GM23338 (cell line): Measurements from ENCODE around the gene USP7. TPM values are rescaled to one million over a fixed set of nuclear protein-coding genes. Genes with fewer than 3 reads are reported as not detected.

Experiments
- ATAC-seq: fragments of 200-7000 bp; cut with Tn5 transposase; 3 replicates; pipeline ENCODE4 v1.9.1; 2020
- DNase-seq: peaks from one replicate; pipeline ENCODE4 v3.0.0-alpha.2; 2015; ENCODE audit warnings: low spot score
- H2AFZ ChIP-seq: fragments of 200-600 bp; sonication (generic); 2 replicates; pipeline ENCODE4 v1.8.0; 2016; ENCODE audit warnings: antibody characterized with exemption, mild to moderate bottlenecking, moderate library complexity
- H3F3A ChIP-seq: fragments of 200-600 bp; sonication (generic); replicated peaks from 2 replicates; pipeline ENCODE4 v1.8.0; 2017; ENCODE audit warnings: antibody characterized with exemption, mixed run types, low read depth
- H3K27ac ChIP-seq: fragments of 200-600 bp; sonication (generic); 2 replicates; pipeline ENCODE4 v1.6.1; 2016; ENCODE audit warnings: low read depth
- H3K27me3 ChIP-seq: fragments of 200-600 bp; sonication (generic); 2 replicates; pipeline ENCODE4 v1.8.0; 2016; ENCODE audit warnings: mild to moderate bottlenecking, mixed run types, moderate library complexity; ENCODE audit not compliant: insufficient read depth
- H3K36me3 ChIP-seq: fragments of 200-600 bp; sonication (generic); 2 replicates; pipeline ENCODE4 v1.8.0; 2016; ENCODE audit warnings: mild to moderate bottlenecking; ENCODE audit not compliant: insufficient read depth
- H3K4me1 ChIP-seq: fragments of 200-600 bp; sonication (generic); 2 replicates; pipeline ENCODE4 v1.8.0; 2016; ENCODE audit warnings: mild to moderate bottlenecking, moderate library complexity; ENCODE audit not compliant: insufficient read depth
- H3K4me2 ChIP-seq: fragments of 200-600 bp; sonication (generic); 2 replicates; pipeline ENCODE4 v1.7.1; 2017; ENCODE audit warnings: mixed run types
- H3K4me3 ChIP-seq: fragments of 200-600 bp; sonication (generic); 2 replicates; pipeline ENCODE4 v1.6.1; 2016; ENCODE audit warnings: mixed run types
- H3K79me2 ChIP-seq: fragments of 200-600 bp; sonication (generic); replicated peaks from 2 replicates; pipeline ENCODE4 v1.8.0; 2017; ENCODE audit warnings: mild to moderate bottlenecking; ENCODE audit not compliant: insufficient read depth
- H3K9me2 ChIP-seq: fragments of 200-600 bp; sonication (generic); 2 replicates; pipeline ENCODE4 v1.8.0; 2017; ENCODE audit not compliant: insufficient read depth
- H4K20me1 ChIP-seq: fragments of 200-600 bp; sonication (generic); replicated peaks from 2 replicates; pipeline ENCODE4 v1.8.0; 2017; ENCODE audit warnings: mild to moderate bottlenecking; ENCODE audit not compliant: insufficient read depth
- H3K27ac Mint-ChIP-seq: 2 replicates; pipeline ENCODE4 v1.8.0; 2020; ENCODE audit warnings: inconsistent platforms, mild to moderate bottlenecking, moderate library complexity, mixed read lengths
- H3K27me3 Mint-ChIP-seq: 3 replicates; pipeline ENCODE4 v1.8.0; 2022; ENCODE audit warnings: low read depth, mild to moderate bottlenecking, moderate library complexity, mixed read lengths, inconsistent platforms; ENCODE audit not compliant: insufficient read depth, poor library complexity
- H3K36me3 Mint-ChIP-seq: 3 replicates; pipeline ENCODE4 v1.8.0; 2021; ENCODE audit warnings: low read depth, mild to moderate bottlenecking, inconsistent platforms, moderate library complexity, mixed read lengths
- H3K4me1 Mint-ChIP-seq: 3 replicates; pipeline ENCODE4 v1.8.0; 2020; ENCODE audit warnings: mild to moderate bottlenecking, inconsistent platforms, mixed read lengths
- H3K4me3 Mint-ChIP-seq: 3 replicates; pipeline ENCODE4 v1.8.0; 2021; ENCODE audit warnings: moderate library complexity, mild to moderate bottlenecking, inconsistent platforms, mixed read lengths
- H3K9me3 Mint-ChIP-seq: 3 replicates; pipeline ENCODE4 v1.8.0; 2020; ENCODE audit warnings: moderate library complexity, mild to moderate bottlenecking, inconsistent platforms, mixed read lengths
- CREB1 ChIP-seq: fragments of 250-450 bp; sonication (Bioruptor Pico); IDR thresholded peaks from 2 replicates; pipeline ENCODE4 v1.5.0; 2020; ENCODE audit warnings: low read depth, mild to moderate bottlenecking, moderate library complexity
- CTCF ChIP-seq, 2 experiments: fragments of 200-600 bp in 1 of 2; sonication (generic) in 1 of 2; conservative IDR thresholded peaks; 2 replicates each; pipeline versions ENCODE4 v1.5.1 to v1.6.1; 2016 to 2017; ENCODE audit warnings: antibody characterized with exemption in 2 of 2, low read depth in 2 of 2, mild to moderate bottlenecking in 2 of 2, moderate library complexity in 1 of 2
- ETS1 ChIP-seq: IDR thresholded peaks from 2 replicates; pipeline ENCODE4 v1.6.1; 2016; ENCODE audit warnings: antibody characterized with exemption
- EZH2 ChIP-seq: fragments of 200-600 bp; sonication (generic); IDR thresholded peaks from one replicate; pipeline ENCODE4 v1.8.0; 2017; ENCODE audit warnings: antibody characterized with exemption, mild to moderate bottlenecking, low read depth; ENCODE audit not compliant: unreplicated experiment
- EZH2phosphoT487 ChIP-seq: fragments of 200-600 bp; sonication (generic); IDR thresholded peaks from one replicate; pipeline ENCODE4 v1.8.1; 2018; ENCODE audit warnings: antibody characterized with exemption; ENCODE audit not compliant: unreplicated experiment
- JUNB ChIP-seq: IDR thresholded peaks from one replicate; pipeline ENCODE4 v1.6.1; 2016; ENCODE audit warnings: antibody characterized with exemption; ENCODE audit not compliant: unreplicated experiment
- NANOG ChIP-seq: IDR thresholded peaks from 2 replicates; pipeline ENCODE4 v1.6.1; 2016; ENCODE audit warnings: antibody characterized with exemption, borderline replicate concordance
- POLR2AphosphoS5 ChIP-seq: IDR thresholded peaks from 2 replicates; pipeline ENCODE4 v1.6.1; 2016; ENCODE audit warnings: antibody characterized with exemption, low read depth
- STAT1 ChIP-seq: IDR thresholded peaks from one replicate; pipeline ENCODE4 v1.6.1; 2016; ENCODE audit warnings: antibody characterized with exemption; ENCODE audit not compliant: unreplicated experiment
- ZNF114 ChIP-seq: fragments of 250-450 bp; sonication (Bioruptor Pico); IDR thresholded peaks from 2 replicates; pipeline ENCODE4 v1.5.0; 2020; ENCODE audit warnings: mild to moderate bottlenecking, moderate library complexity
- ZNF331 ChIP-seq: fragments of 250-450 bp; sonication (Bioruptor Pico); IDR thresholded peaks from 2 replicates; pipeline ENCODE4 v1.5.0; 2020; ENCODE audit warnings: low read depth, mild to moderate bottlenecking, moderate library complexity
- ZNF462 ChIP-seq: fragments of 250-450 bp; sonication (Bioruptor Pico); IDR thresholded peaks from 2 replicates; pipeline ENCODE4 v1.5.0; 2020; ENCODE audit warnings: mild to moderate bottlenecking, moderate library complexity
- polyA plus RNA-seq: library from polyadenylated mRNA; unstranded; fragments of >200 nt; fragmentation: Nextera tagmentation; extraction: Ambion mirVana; gene quantifications from 2 replicates; pipeline ENCODE4 v1.2.1, GENCODE V29; 2016
- total RNA-seq: library from RNA; depleted of rRNA; stranded (reverse); fragments of >200 nt; shearing (Covaris generic); gene quantifications from 2 replicates; pipeline ENCODE4 v1.2.3, GENCODE V29; 2014
- TF ChIP-seq, protein P1 (sequence below): IDR thresholded peaks from one replicate; pipeline ENCODE4 v1.6.1; 2018; ENCODE audit warnings: antibody characterized with exemption; ENCODE audit not compliant: unreplicated experiment

The USP7 gene
- total and polyA plus RNA-seq, 2 experiments from 2014 or later = 42.3 to 130 TPM

DNA sequence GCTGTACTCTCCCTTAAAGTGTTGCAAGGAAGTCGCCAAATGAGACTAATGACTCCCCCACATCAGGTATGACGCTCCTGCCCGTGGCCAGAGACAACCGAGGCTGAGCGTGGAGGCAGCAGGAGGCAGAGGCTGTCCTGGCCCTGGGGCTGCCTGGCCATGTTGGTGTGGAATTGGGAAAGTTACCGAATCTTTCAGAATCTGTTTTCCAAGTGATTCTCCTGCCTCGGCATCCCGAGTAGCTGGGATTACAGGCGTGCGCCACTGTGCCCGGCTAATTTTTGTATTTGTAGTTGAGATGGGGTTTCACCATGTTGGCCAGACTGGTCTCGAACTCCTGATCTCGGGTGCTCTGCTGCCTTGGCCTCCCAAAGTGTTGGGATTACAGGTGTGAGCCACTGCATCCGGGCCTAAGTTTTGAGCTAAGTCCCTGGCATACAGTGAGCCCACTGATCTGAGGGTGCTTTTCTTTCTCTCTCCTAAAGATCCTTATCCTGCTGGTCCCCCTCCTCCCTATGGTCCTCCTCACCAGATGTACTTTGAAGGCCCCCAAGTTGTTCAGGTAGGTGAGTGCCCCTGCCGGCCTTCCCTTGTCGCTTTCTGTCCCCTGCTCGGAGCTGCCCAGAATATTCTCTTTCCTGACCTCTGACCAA lies 80.9 kb downstream of the USP7 start (continued):
- TF ChIP-seq ZNF331 (no peak), CREB1 (CRISPR knock-in tag) (no peak), POLR2AphosphoS5 (no peak), ZNF114 (CRISPR knock-in tag) (no peak), EZH2phosphoT487 (no peak), STAT1 (no peak)

DNA sequence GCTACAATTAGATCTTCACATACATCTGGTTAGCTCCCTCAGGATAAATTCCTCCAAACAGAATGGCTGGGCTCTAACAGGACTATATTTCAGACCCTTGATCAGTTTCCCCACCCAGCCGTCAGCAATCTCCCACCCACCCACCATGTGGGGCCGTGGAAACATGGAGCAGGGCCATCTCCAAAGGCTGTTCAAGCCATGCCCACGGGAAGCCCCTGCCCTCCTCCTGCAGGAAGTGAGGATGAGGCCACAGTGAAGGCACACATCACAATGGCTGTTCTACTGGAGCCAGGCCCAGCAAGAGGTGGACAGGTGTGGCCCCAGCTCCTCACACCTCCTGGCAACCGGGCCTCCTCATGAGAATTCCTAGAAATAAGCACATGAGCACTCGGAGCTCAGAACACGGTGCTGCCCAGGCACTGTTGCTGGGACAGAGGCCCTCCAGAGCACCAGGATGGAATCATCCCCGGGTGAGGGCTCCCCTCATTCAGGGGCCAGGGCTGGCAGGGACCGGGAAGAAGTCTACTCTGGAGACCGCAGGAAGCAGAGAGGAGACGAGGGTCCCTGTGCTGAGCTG lies 81.6 kb downstream of the USP7 start, which contains the start of gene LITAFD:
Gene LITAFD (plus strand): TSS at position 311 of the 577 bp plus-strand sequence. CDS start 2,005 bp downstream, outside the sequence.
- Mint-ChIP-seq H3K36me3 (peaks cover under 1% of the 10 kb centered on the region), H3K27ac (no peak within 1 kb of the TSS; the same call in 1 of the 2 replicates), H3K4me1 (peaks cover 29% of the 10 kb centered on the region), H3K27me3 (peaks cover 28% of the 10 kb centered on the region), H3K9me3 (no peaks in the 10 kb centered on the region; the same call in 2 of the 3 replicates), H3K4me3 (no peak within 1 kb of the TSS)
- Histone ChIP-seq H3K4me2 (no peak within 1 kb of the TSS), H3K4me3 (no peak within 1 kb of the TSS), H3K27ac (no peak within 1 kb of the TSS), H3K79me2 (no peaks in the 10 kb centered on the region), H4K20me1 (0 out of 2 replicates have a peak, but pooled peaks cover 6% of the 10 kb centered on the region), H3K4me1 (peaks cover 22% of the 10 kb centered on the region), H3K9me2 (no peaks in the 10 kb centered on the region), H3F3A (0 out of 2 replicates have a peak, but pooled peaks cover 3% of the 10 kb centered on the region), H3K27me3 (no peaks in the 10 kb centered on the region), H2AFZ (no peak within 1 kb of the TSS), H3K36me3 (no peaks in the 10 kb centered on the region)
- DNase-seq (no peak), ATAC-seq (no peak)
- TF ChIP-seq POLR2AphosphoS5 (no peak), NANOG (no peak), JUNB (no peak), EZH2 (no peak), ZNF462 (CRISPR knock-in tag) (no peak), ETS1 (no peak), CTCF (conservative IDR thresholded peaks at IDR 0.05; ENCODE audit: low read depth in 2 of 2) (no peak)
- TF ChIP-seq, protein P1, sequence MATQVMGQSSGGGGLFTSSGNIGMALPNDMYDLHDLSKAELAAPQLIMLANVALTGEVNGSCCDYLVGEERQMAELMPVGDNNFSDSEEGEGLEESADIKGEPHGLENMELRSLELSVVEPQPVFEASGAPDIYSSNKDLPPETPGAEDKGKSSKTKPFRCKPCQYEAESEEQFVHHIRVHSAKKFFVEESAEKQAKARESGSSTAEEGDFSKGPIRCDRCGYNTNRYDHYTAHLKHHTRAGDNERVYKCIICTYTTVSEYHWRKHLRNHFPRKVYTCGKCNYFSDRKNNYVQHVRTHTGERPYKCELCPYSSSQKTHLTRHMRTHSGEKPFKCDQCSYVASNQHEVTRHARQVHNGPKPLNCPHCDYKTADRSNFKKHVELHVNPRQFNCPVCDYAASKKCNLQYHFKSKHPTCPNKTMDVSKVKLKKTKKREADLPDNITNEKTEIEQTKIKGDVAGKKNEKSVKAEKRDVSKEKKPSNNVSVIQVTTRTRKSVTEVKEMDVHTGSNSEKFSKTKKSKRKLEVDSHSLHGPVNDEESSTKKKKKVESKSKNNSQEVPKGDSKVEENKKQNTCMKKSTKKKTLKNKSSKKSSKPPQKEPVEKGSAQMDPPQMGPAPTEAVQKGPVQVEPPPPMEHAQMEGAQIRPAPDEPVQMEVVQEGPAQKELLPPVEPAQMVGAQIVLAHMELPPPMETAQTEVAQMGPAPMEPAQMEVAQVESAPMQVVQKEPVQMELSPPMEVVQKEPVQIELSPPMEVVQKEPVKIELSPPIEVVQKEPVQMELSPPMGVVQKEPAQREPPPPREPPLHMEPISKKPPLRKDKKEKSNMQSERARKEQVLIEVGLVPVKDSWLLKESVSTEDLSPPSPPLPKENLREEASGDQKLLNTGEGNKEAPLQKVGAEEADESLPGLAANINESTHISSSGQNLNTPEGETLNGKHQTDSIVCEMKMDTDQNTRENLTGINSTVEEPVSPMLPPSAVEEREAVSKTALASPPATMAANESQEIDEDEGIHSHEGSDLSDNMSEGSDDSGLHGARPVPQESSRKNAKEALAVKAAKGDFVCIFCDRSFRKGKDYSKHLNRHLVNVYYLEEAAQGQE = no peak
